HCT116 (cell line): ENCODE data around the gene LYPD8. TPM values are rescaled to one million over a fixed set of nuclear protein-coding genes. Genes with fewer than 3 reads are reported as not detected.

Experiments used
- ATAC-seq: fragments of 200-7000 bp; cut with Tn5 transposase; 2 replicates; pipeline ENCODE4 v1.9.1; 2020; ENCODE audit warnings: mild to moderate bottlenecking, moderate library complexity
- BruUV-seq: library from RNA; stranded (reverse); fragments of 400-500 nt; replicated peaks from 2 replicates; lab custom pipeline; 2021; lab: Mats Ljungman, UMichigan
- CTCF ChIA-PET: fragments of 300-600 bp; sonication (Branson Sonifier 250); formaldehyde crosslinking; loops from one replicate; lab custom pipeline; 2021; ENCODE audit warnings: antibody characterized with exemption; lab: Charles Lee
- POLR2A ChIA-PET: fragments of 300-600, 350-600 bp; sonication (Branson Sonifier 250); formaldehyde crosslinking; loops from one replicate; lab custom pipeline; 2021; ENCODE audit warnings: antibody characterized with exemption; lab: Charles Lee
- RAD21 ChIA-PET, 2 experiments: fragments of 300-600 bp; sonication (Branson Sonifier 250); formaldehyde crosslinking; loops; one replicate each; lab custom pipeline; 2023; ENCODE audit warnings: low total read pairs in 2 of 2; ENCODE audit not compliant: uncharacterized antibody in 2 of 2, unreplicated experiment in 2 of 2, low non-redundant PET in 1 of 2; lab: Charles Lee
- DNase-seq: peaks from one replicate; pipeline ENCODE4 v3.0.0-alpha.2; 2010; ENCODE audit warnings: low read depth, low spot score
- H2AFZ ChIP-seq: fragments of 200-600 bp; shearing (Covaris generic), sonication (generic); 2 replicates; pipeline ENCODE4 v1.6.1; 2017; ENCODE audit warnings: low read depth, mixed run types, mixed read lengths, antibody characterized with exemption, low read length; ENCODE audit not compliant: poor library complexity, severe bottlenecking
- H3K27ac ChIP-seq: 2 replicates; pipeline ENCODE4 v1.5.1; 2012; ENCODE audit warnings: low read depth, low read length
- H3K27me3 ChIP-seq: fragments of 200-600 bp; sonication (generic); 2 replicates; pipeline ENCODE4 v1.6.1; 2016; ENCODE audit warnings: mixed run types, low read length, mixed read lengths; ENCODE audit not compliant: insufficient read depth
- H3K36me3 ChIP-seq, 2 experiments: fragments of 200-500 bp in 1 of 2; fragments of 200-600 bp in 1 of 2; sonication (Bioruptor generic) in 1 of 2; sonication (generic) in 1 of 2; 2 replicates each; pipeline versions ENCODE4 v1.5.1 to v1.6.1; 2014 to 2016; ENCODE audit warnings: low read length in 2 of 2, inconsistent platforms in 1 of 2, mixed read lengths in 1 of 2, mixed run types in 1 of 2; ENCODE audit not compliant: insufficient read depth in 2 of 2, control insufficient read depth in 1 of 2
- H3K4me1 ChIP-seq, 2 experiments: fragments of 200-600 bp in 1 of 2; sonication (generic) in 1 of 2; 2 replicates each; pipeline versions ENCODE4 v1.5.1 to v1.6.1; 2012 to 2017; ENCODE audit warnings: low read length in 2 of 2, inconsistent platforms in 1 of 2, mild to moderate bottlenecking in 1 of 2, mixed read lengths in 1 of 2, mixed run types in 1 of 2, moderate library complexity in 1 of 2; ENCODE audit not compliant: insufficient read depth in 2 of 2, control insufficient read depth in 1 of 2
- H3K4me2 ChIP-seq: fragments of 200-600 bp; sonication (generic); 2 replicates; pipeline ENCODE4 v1.6.1; 2017; ENCODE audit warnings: mixed run types, low read length, mixed read lengths
- H3K4me3 ChIP-seq, 2 experiments: fragments of 200-600 bp in 1 of 2; sonication (generic) in 1 of 2; replicated peaks in 1 of 2; 2 replicates each; pipeline ENCODE4 v1.5.1; 2011 to 2016; ENCODE audit warnings: low read length in 2 of 2, control low read depth in 1 of 2, low read depth in 1 of 2, mild to moderate bottlenecking in 1 of 2, mixed read lengths in 1 of 2, mixed run types in 1 of 2
- H3K79me2 ChIP-seq: fragments of 200-600 bp; sonication (generic); 2 replicates; pipeline ENCODE4 v1.6.1; 2017; ENCODE audit warnings: mild to moderate bottlenecking, mixed run types, low read length, moderate library complexity, mixed read lengths; ENCODE audit not compliant: insufficient read depth
- H3K9ac ChIP-seq: fragments of 200-600 bp; sonication (generic); 2 replicates; pipeline ENCODE4 v1.6.1; 2016; ENCODE audit warnings: low read length, mixed read lengths
- H3K9me2 ChIP-seq: fragments of 200-600 bp; sonication (generic), shearing (Covaris generic); 2 replicates; pipeline ENCODE4 v1.6.1; 2017; ENCODE audit warnings: mixed run types, mild to moderate bottlenecking, moderate library complexity; ENCODE audit not compliant: insufficient read depth
- H3K9me3 ChIP-seq, 2 experiments: fragments of 200-500 bp in 1 of 2; fragments of 200-600 bp in 1 of 2; sonication (Bioruptor generic) in 1 of 2; sonication (generic) in 1 of 2; 2 replicates each; pipeline ENCODE4 v1.6.1; 2014 to 2017; ENCODE audit warnings: low read length in 2 of 2, mixed read lengths in 2 of 2, inconsistent platforms in 1 of 2, low read depth in 1 of 2, mild to moderate bottlenecking in 1 of 2, mixed run types in 1 of 2, moderate library complexity in 1 of 2; ENCODE audit not compliant: control insufficient read depth in 1 of 2, insufficient read depth in 1 of 2
- H4K20me1 ChIP-seq: fragments of 200-600 bp; sonication (generic), shearing (Covaris generic); 2 replicates; pipeline ENCODE4 v1.6.1; 2017; ENCODE audit warnings: mixed run types, mild to moderate bottlenecking, moderate library complexity; ENCODE audit not compliant: insufficient read depth
- FOSL1 ChIP-seq: IDR thresholded peaks from 2 replicates; pipeline ENCODE4 v1.6.1; 2012; ENCODE audit warnings: low read depth
- POLR2A ChIP-seq: IDR thresholded peaks from 2 replicates; pipeline ENCODE4 v1.7.0; 2011; ENCODE audit warnings: borderline replicate concordance; ENCODE audit not compliant: insufficient read depth, insufficient read length; ENCODE audit errors: extremely low read depth
- REST ChIP-seq: IDR thresholded peaks from 2 replicates; pipeline ENCODE4 v1.6.1; 2012; ENCODE audit warnings: low read depth
- SRF ChIP-seq: IDR thresholded peaks from 2 replicates; pipeline ENCODE4 v1.6.1; 2012; ENCODE audit warnings: low read depth
- YY1 ChIP-seq: IDR thresholded peaks from 2 replicates; pipeline ENCODE4 v1.6.1; 2011; ENCODE audit warnings: low read length, low read depth, moderate library complexity, mild to moderate bottlenecking; ENCODE audit not compliant: insufficient replicate concordance; ENCODE audit errors: extremely low read depth
- ZBTB33 ChIP-seq: IDR thresholded peaks from 2 replicates; pipeline ENCODE4 v1.6.1; 2011; ENCODE audit warnings: mild to moderate bottlenecking, low read length, moderate library complexity; ENCODE audit not compliant: insufficient replicate concordance; ENCODE audit errors: extremely low read depth
- ZFX ChIP-seq: fragments of 450-650 bp; IDR thresholded peaks from 2 replicates; pipeline ENCODE4 v1.6.1; 2017
- intact Hi-C: fragments of 100-400 bp; cut with micrococcal nuclease; formaldehyde crosslinking; loops from 2 replicates; pipeline ENCODE4 v1.10.0; 2022
- total RNA-seq: library from RNA; stranded (reverse); gene quantifications from one replicate; pipeline ENCODE4 v1.2.1, GENCODE V29; 2021; ENCODE audit not compliant: unreplicated experiment

LYPD8 gene
- total RNA-seq, 1 experiment from 2014 or later: not detected

GRCh38 chr1:248787430-248787829 lies 31.9 kb upstream of the LYPD8 start:
- ChIA-PET POLR2A (no interaction called here), CTCF (no interaction called here)
- H4K20me1 ChIP-seq: no peaks in the 10 kb centered on the region

More at GRCh38 chr1:248787430-248787829, 31.9 kb upstream of the LYPD8 start:
- Histone ChIP-seq H3K9me2 (no peaks in the 10 kb centered on the region), H3K9ac (no peak overlapping the region), H3K79me2 (no peaks in the 10 kb centered on the region), H3K27me3 (no peaks in the 10 kb centered on the region), H3K27ac (no peak overlapping the region), H3K4me3 (no peak overlapping the region), H3K4me2 (no peak overlapping the region), H3K36me3 (no peaks in the 10 kb centered on the region), H2AFZ (no peak overlapping the region), H3K9me3 (no peaks in the 10 kb centered on the region), H3K4me1 (no peaks in the 10 kb centered on the region)
- no TSS peak for BruUV-seq
- intact Hi-C loops: no loop called here
- DNase-seq (no peak), ATAC-seq (no peak)
- TF ChIP-seq ZBTB33 (no peak), FOSL1 (no peak), YY1 (no peak), ZFX (no peak), SRF (no peak), POLR2A (no peak), REST (no peak)
- RAD21 ChIA-PET: no interaction called here
